HEK293 (cell line): ENCODE results near the gene UGT1A10.

Experiments
- ZNF514 ChIP-seq: fragments of 450-650 bp; formaldehyde crosslinking; IDR thresholded peaks from 2 replicates; pipeline ENCODE4 v1.5.1; 2016; ENCODE audit warnings: missing biosample characterization, missing genetic modification characterization
- ZNF561 ChIP-seq: fragments of 450-650 bp; IDR thresholded peaks from 2 replicates; pipeline ENCODE4 v1.5.1; 2018; ENCODE audit warnings: missing biosample characterization, missing genetic modification characterization, borderline replicate concordance

- TF ChIP-seq ZNF561 (no peak), ZNF514 (tag by site-specific recombination) (no peak)
These were observed 137.6 kb downstream of the UGT1A10 start for GRCh38 chr2:233773854-233774253.
